K562 (cell line): Measurements from ENCODE around the gene CRLF1. TPM values are rescaled to one million over a fixed set of nuclear protein-coding genes. Genes with fewer than 3 reads are reported as not detected.
A peak's percentile ranks its signal among the peaks of the same experiment; 100 is the strongest.

Experiments used
- BCLAF1 ChIP-seq, 2 experiments: fragments of 450-650 bp in 1 of 2; IDR thresholded peaks; 2 replicates each; pipeline ENCODE4 v1.6.1; 2011 to 2017; ENCODE audit warnings: low read depth in 2 of 2, antibody characterized with exemption in 1 of 2, borderline replicate concordance in 1 of 2, low read length in 1 of 2, mild to moderate bottlenecking in 1 of 2, mixed read lengths in 1 of 2; ENCODE audit not compliant: control insufficient read depth in 1 of 2
- BRD4 ChIP-seq: fragments of 200-600 bp; sonication (generic); IDR thresholded peaks from 2 replicates; pipeline ENCODE4 v1.6.1; 2017; ENCODE audit warnings: inconsistent platforms
- DPF2 ChIP-seq: fragments of 450-650 bp; IDR thresholded peaks from 2 replicates; pipeline ENCODE4 v1.6.1; 2016
- EP400 ChIP-seq: fragments of 450-650 bp; IDR thresholded peaks from 2 replicates; pipeline ENCODE4 v1.6.1; 2017; ENCODE audit warnings: antibody characterized with exemption, mild to moderate bottlenecking, moderate library complexity
- FOXJ3 ChIP-seq: sonication (generic); formaldehyde crosslinking; IDR thresholded peaks from 2 replicates; pipeline ENCODE4 v1.4.0; 2020; ENCODE audit warnings: mild to moderate bottlenecking, missing genetic modification reagents
- MCM7 ChIP-seq, 2 experiments: fragments of 450-650 bp; IDR thresholded peaks; 2 replicates each; pipeline ENCODE4 v1.6.1; 2016 to 2018
- PTBP1 ChIP-seq: fragments of 200-400 bp; formaldehyde crosslinking; IDR thresholded peaks from 2 replicates; pipeline ENCODE4 v1.6.1; 2017; ENCODE audit warnings: low read depth, low read length
- PTRF ChIP-seq: fragments of 450-650 bp; IDR thresholded peaks from 2 replicates; pipeline ENCODE4 v1.6.1; 2016; ENCODE audit warnings: mild to moderate bottlenecking, missing genetic modification characterization, missing compliant biosample characterization
- ZNF609 ChIP-seq: sonication (generic); formaldehyde crosslinking; IDR thresholded peaks from 2 replicates; pipeline ENCODE4 v1.8.1; 2023; ENCODE audit warnings: missing genetic modification reagents, mild to moderate bottlenecking, borderline replicate concordance
- ZNF780A ChIP-seq: fragments of 250-450 bp; sonication (Bioruptor Pico); IDR thresholded peaks from 2 replicates; pipeline ENCODE4 v1.5.0; 2021; ENCODE audit warnings: mild to moderate bottlenecking
- polyA plus RNA-seq, 8 experiments: library from polyadenylated mRNA; depleted of rRNA in 4 of 8; stranded (reverse) in 5 of 8; unstranded in 3 of 8; fragments of >200 nt; fragmentation: Nextera tagmentation in 2 of 8; fragmentation: Illumina TruSeq in 1 of 8; extraction: Ambion mirVana in 2 of 8; extraction: Trizol in 1 of 8; gene quantifications; 2 replicates each; pipeline versions ENCODE4 v1.2.1 to v1.2.3, GENCODE V29; 2011 to 2014; ENCODE audit warnings: inconsistent platforms in 1 of 8, missing spikeins in 1 of 8
- total RNA-seq, 7 experiments: library from RNA; depleted of rRNA in 6 of 7; stranded (reverse); fragments of >200 nt in 6 of 7; fragmentation: Illumina TruSeq in 2 of 7; extraction: Trizol in 2 of 7; gene quantifications; 2 replicates each; pipeline versions ENCODE4 v1.2.1 to v1.2.3, GENCODE V29; 2011 to 2021; ENCODE audit warnings: low replicate concordance in 1 of 7

CRLF1 gene
- total and polyA plus RNA-seq, 9 of the 15 experiments (the other 6 are each of a cell fraction or from before 2014, with no cell fraction given) = 0.85 to 3.6 (median 1.7) TPM

GRCh38 chr19:18589380-18590272, 17.0 kb downstream of the CRLF1 start (continued):
- TF ChIP-seq MCM7 (IDR thresholded peaks at IDR 0.05) = no peak
- no peak for TF ChIP-seq PTRF
- no peak for TF ChIP-seq ZNF780A (CRISPR knock-in tag)
- TF ChIP-seq DPF2 = no peak; the same call in 1 of the 2 replicates
- TF ChIP-seq ZNF609 (CRISPR knock-in tag) = 0 out of 2 replicates have a peak, but pooled peaks have one; percentile 54
- no peak for TF ChIP-seq PTBP1
- peak; percentile 79 for TF ChIP-seq EP400
- no peak for TF ChIP-seq FOXJ3 (CRISPR knock-in tag)
- 0 out of 4 replicates have a peak, but pooled peaks of 1 of the 2 experiments have one; percentile 24 for TF ChIP-seq BCLAF1 (IDR thresholded peaks at IDR 0.05; ENCODE audit: borderline replicate concordance in 1 of 2, control insufficient read depth in 1 of 2, low read depth in 2 of 2, low read length in 1 of 2)
- no peak for TF ChIP-seq BRD4
